ENCODE results near the gene PLCH1. TPM values are rescaled to one million over a fixed set of nuclear protein-coding genes. Genes with fewer than 3 reads are reported as not detected.

PLCH1 gene
- total and polyA plus RNA-seq, 2 experiments from 2014 or later: 8.1 to 25.3 TPM

- TF ChIP-seq ZNF462 (CRISPR knock-in tag; IDR thresholded peaks at IDR 0.05) (no peak), ZNF331 (CRISPR knock-in tag; IDR thresholded peaks at IDR 0.05; ENCODE audit: low read depth) (no peak), STAT1 (IDR thresholded peaks at IDR 0.05; ENCODE audit: unreplicated experiment) (no peak), ETS1 (IDR thresholded peaks at IDR 0.05) (no peak), JUNB (IDR thresholded peaks at IDR 0.05; ENCODE audit: unreplicated experiment) (no peak), ZNF114 (CRISPR knock-in tag; IDR thresholded peaks at IDR 0.05) (no peak)
Measured at GRCh38 chr3:155347901-155348300, 397.0 kb downstream of the PLCH1 start (continued).

DNA sequence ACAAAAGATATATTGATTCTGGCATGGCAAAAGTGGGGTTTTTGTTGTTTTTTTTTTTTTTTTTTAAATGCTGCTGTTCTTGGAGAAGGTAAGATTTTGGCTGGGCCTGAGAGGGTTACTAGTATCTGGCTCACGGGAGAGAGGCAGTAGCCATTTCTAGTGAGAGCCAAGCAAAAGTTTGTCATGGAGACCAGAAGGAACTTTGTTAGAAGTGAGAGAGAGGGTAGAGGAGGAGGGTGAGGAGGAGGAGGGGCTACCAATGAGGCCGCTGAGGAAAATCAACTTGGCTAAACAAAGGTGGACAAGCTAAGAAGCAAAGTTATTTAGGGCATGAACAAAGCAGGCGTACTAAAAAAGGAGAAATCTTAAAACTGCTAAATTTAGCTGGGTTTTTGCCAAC, 402.5 kb downstream of the PLCH1 start:
- ATAC-seq: peak; percentile 68
- no peaks in the 10 kb centered on the region for H3K27me3 ChIP-seq (ENCODE audit: insufficient read depth)
- H3K27ac Mint-ChIP-seq: peak overlapping the region; percentile 77
- no peak overlapping the region; the same call in 1 of the 2 replicates for H3K4me2 ChIP-seq
- H3K9me2 ChIP-seq (ENCODE audit: insufficient read depth): 0 out of 2 replicates have a peak, but pooled peaks cover 3% of the 10 kb centered on the region
- H3K4me3 ChIP-seq: no peak overlapping the region
- no peaks in the 10 kb centered on the region for H3K36me3 Mint-ChIP-seq (ENCODE audit: low read depth)
- no peaks in the 10 kb centered on the region for H3K27me3 Mint-ChIP-seq (ENCODE audit: insufficient read depth, low read depth, poor library complexity)
- no peak overlapping the region for H3K27ac ChIP-seq (ENCODE audit: low read depth)
- peak; percentile 37 for DNase-seq (ENCODE audit: low spot score)
- no peaks in the 10 kb centered on the region; the same call in 2 of the 3 replicates for H3K9me3 Mint-ChIP-seq
- H2AFZ ChIP-seq: peak overlapping the region; percentile 36
- H3F3A ChIP-seq (replicated peaks; ENCODE audit: low read depth): no peaks in the 10 kb centered on the region
- H3K36me3 ChIP-seq (ENCODE audit: insufficient read depth): no peaks in the 10 kb centered on the region
- H3K4me1 Mint-ChIP-seq: peaks cover 8% of the 10 kb centered on the region
- H3K4me1 ChIP-seq (ENCODE audit: insufficient read depth): peaks cover 8% of the 10 kb centered on the region
- no peak overlapping the region for H3K4me3 Mint-ChIP-seq
- H4K20me1 ChIP-seq (replicated peaks; ENCODE audit: insufficient read depth): no peaks in the 10 kb centered on the region
- H3K79me2 ChIP-seq (replicated peaks; ENCODE audit: insufficient read depth): no peaks in the 10 kb centered on the region
- TF ChIP-seq NANOG (IDR thresholded peaks at IDR 0.05; ENCODE audit: borderline replicate concordance) (no peak), POLR2AphosphoS5 (IDR thresholded peaks at IDR 0.05; ENCODE audit: low read depth) (no peak), ZNF462 (CRISPR knock-in tag; IDR thresholded peaks at IDR 0.05) (no peak), ZNF114 (CRISPR knock-in tag; IDR thresholded peaks at IDR 0.05) (no peak)
